Frontal cortex (tissue), 4 donors: ENCODE measurements around the gene GRAMD1B. TPM values are rescaled to one million over a fixed set of nuclear protein-coding genes. Genes with fewer than 3 reads are reported as not detected.

ENCODE experiments used
- DNase-seq, 2 donors: peaks; one replicate each; pipeline ENCODE4 v3.0.0; 2012; ENCODE audit warnings: low spot score in 2 of 2
- FAIRE-seq: peaks from 2 replicates; lab custom pipeline; 2012; peaks lifted over from hg19 to GRCh38; lab: Jason Lieb, UNC
- total RNA-seq: library from RNA; depleted of rRNA; stranded (reverse); fragments of >200 nt; gene quantifications from one replicate; pipeline ENCODE4 v1.2.3, GENCODE V29; 2014
- donor health status: control.
- donor health status: control.
- donor health status: control.

Gene GRAMD1B
- total RNA-seq, 1 donor from 2014 or later: 39.9 TPM

GRCh38 chr11:123523539-123523938 lies 93.5 kb downstream of the GRAMD1B start:
- DNase-seq (no peak), FAIRE-seq (no peak)

GRCh38 chr11:123525097-123525496 lies 95.0 kb downstream of the GRAMD1B start:
- DNase-seq: no peak
- FAIRE-seq: no peak

- DNase-seq (no peak), FAIRE-seq (no peak)
These were observed 95.4 kb downstream of the GRAMD1B start for GRCh38 chr11:123525511-123525918.

GRCh38 chr11:123526027-123526805 lies 96.1 kb downstream of the GRAMD1B start:
- DNase-seq (no peak), FAIRE-seq (no peak)

GRCh38 chr11:123526918-123527317 lies 96.8 kb downstream of the GRAMD1B start:
- no peak for FAIRE-seq

GRCh38 chr11:123527526-123527925 lies 97.5 kb downstream of the GRAMD1B start:
- DNase-seq (no peak), FAIRE-seq (no peak)

More at GRCh38 chr11:123526918-123527317, 96.8 kb downstream of the GRAMD1B start:
- DNase-seq: no peak

GRCh38 chr11:123527947-123528346 lies 97.9 kb downstream of the GRAMD1B start:
- DNase-seq (no peak), FAIRE-seq (no peak)

- FAIRE-seq (no peak), DNase-seq (no peak)
These were observed 101.3 kb downstream of the GRAMD1B start for GRCh38 chr11:123531325-123531724.

GRCh38 chr11:123532131-123532530 lies 102.1 kb downstream of the GRAMD1B start:
- FAIRE-seq (no peak), DNase-seq (no peak)

- FAIRE-seq: no peak
- no peak for DNase-seq
These were observed 105.3 kb downstream of the GRAMD1B start for GRCh38 chr11:123535401-123535800.

- DNase-seq: no peak
- no peak for FAIRE-seq
These were observed 106.8 kb downstream of the GRAMD1B start for GRCh38 chr11:123536690-123537437.

- FAIRE-seq (no peak), DNase-seq (no peak)
These were observed 107.7 kb downstream of the GRAMD1B start for GRCh38 chr11:123537726-123538125.

- FAIRE-seq (no peak), DNase-seq (no peak)
These were observed 113.7 kb downstream of the GRAMD1B start for GRCh38 chr11:123543797-123544196.

- DNase-seq: peak in 1 of 2 donors; percentile 40
- no peak for FAIRE-seq
These were observed 114.7 kb downstream of the GRAMD1B start for GRCh38 chr11:123544631-123545375.

GRCh38 chr11:123545726-123546270 lies 115.7 kb downstream of the GRAMD1B start:
- no peak for DNase-seq

GRCh38 chr11:123546515-123546914 lies 116.4 kb downstream of the GRAMD1B start:
- no peak for FAIRE-seq
- DNase-seq: no peak

More at GRCh38 chr11:123545726-123546270, 115.7 kb downstream of the GRAMD1B start:
- no peak for FAIRE-seq

GRCh38 chr11:123547180-123547579 lies 117.1 kb downstream of the GRAMD1B start:
- DNase-seq: no peak
- FAIRE-seq: no peak

GRCh38 chr11:123548774-123549173 lies 118.7 kb downstream of the GRAMD1B start:
- no peak for DNase-seq
- no peak for FAIRE-seq

GRCh38 chr11:123549926-123550917 lies 120.2 kb downstream of the GRAMD1B start:
- FAIRE-seq (no peak), DNase-seq (no peak)
